Heart left ventricle (tissue), 16 donors: ENCODE results near the gene GRAMD1B. TPM values are rescaled to one million over a fixed set of nuclear protein-coding genes. Genes with fewer than 3 reads are reported as not detected.

ENCODE experiments used
- ATAC-seq, 4 donors: fragments of 200-7000 bp; cut with Tn5 transposase; one replicate each; pipeline ENCODE4 v1.9.1; 2020 to 2022; ENCODE audit warnings: moderate library complexity in 4 of 4, mild to moderate bottlenecking in 3 of 4, moderate number of reproducible peaks in 1 of 4
- DNase-seq, 5 donors: peaks; one replicate each; pipeline ENCODE4 v3.0.0-alpha.2; 2020
- H3K27ac ChIP-seq, 12 donors: fragments of 200-600 bp; sonication (generic) in 4 of 12; one replicate each; pipeline versions ENCODE4 v1.5.0 to v1.8.0; 2016 to 2022; ENCODE audit warnings: mild to moderate bottlenecking in 2 of 12
- H3K27me3 ChIP-seq, 9 donors: fragments of 200-600 bp; sonication (generic) in 2 of 9; one replicate each; pipeline versions ENCODE4 v1.5.1 to v1.8.0; 2016 to 2022; ENCODE audit warnings: mild to moderate bottlenecking in 3 of 9
- H3K36me3 ChIP-seq, 9 donors: fragments of 200-600 bp; sonication (generic) in 2 of 9; one replicate each; pipeline versions ENCODE4 v1.5.0 to v1.8.0; 2018 to 2022; ENCODE audit warnings: mild to moderate bottlenecking in 2 of 9
- H3K4me1 ChIP-seq, 12 donors: fragments of 200-600 bp; sonication (generic) in 4 of 12; one replicate each; pipeline versions ENCODE4 v1.5.0 to v1.8.0; 2016 to 2022; ENCODE audit warnings: mild to moderate bottlenecking in 3 of 12
- H3K4me3 ChIP-seq, 12 donors: fragments of 200-600 bp; sonication (generic) in 4 of 12; one replicate each; pipeline versions ENCODE4 v1.5.0 to v1.8.0; 2017 to 2022; ENCODE audit warnings: mild to moderate bottlenecking in 9 of 12, moderate library complexity in 4 of 12
- H3K9me3 ChIP-seq, 12 donors: fragments of 200-600 bp; sonication (generic) in 4 of 12; one replicate each; pipeline versions ENCODE4 v1.5.0 to v1.8.0; 2016 to 2022; ENCODE audit warnings: mild to moderate bottlenecking in 1 of 12
- CTCF ChIP-seq, 12 donors: fragments of 200-600 bp; sonication (generic) in 4 of 12; IDR thresholded peaks; one replicate each; pipeline versions ENCODE4 v1.5.0 to v1.8.0; 2018 to 2022; ENCODE audit warnings: antibody characterized with exemption in 12 of 12, mild to moderate bottlenecking in 5 of 12
- POLR2A ChIP-seq, 2 donors: fragments of 450-650 bp; IDR thresholded peaks; one replicate each; pipeline ENCODE4 v1.6.1; 2017; ENCODE audit warnings: antibody characterized with exemption in 2 of 2, mild to moderate bottlenecking in 2 of 2, moderate library complexity in 2 of 2
- WGBS, 4 donors: extraction: QIAGEN DNeasy Blood & Tissue Kit in 2 of 4; methylation state at CpG; one replicate each; pipeline versions ENCODE4 v1.1.5 to v1.1.7; 2013 to 2018; 5-methylcytosine and 5-hydroxymethylcytosine counted together
- intact Hi-C, 10 donors: fragments of 100-400 bp; cut with DNase I; formaldehyde crosslinking; loops; one replicate each; pipeline versions ENCODE4 v1.11.1 to v1.14.2; 2022
- polyA plus RNA-seq, 2 donors: library from polyadenylated mRNA; stranded (reverse); fragments of 200-250 nt; gene quantifications; one replicate each; pipeline ENCODE4 v1.2.3, GENCODE V29; 2013
- total RNA-seq, 9 donors: library from RNA; depleted of rRNA in 2 of 9; stranded (reverse); fragments of >200 nt in 2 of 9; fragmentation: NEBNext Ultra II Directional in 3 of 9; extraction: Animal tissue kit (Norgen Biotek cat#: 25700) in 3 of 9; gene quantifications; one replicate each; pipeline versions ENCODE4 v1.1.0 to v1.2.4, GENCODE V29; 2016 to 2023
- donor health status: ischemic (EF 13 %, LVEDD 7.1; RV severe dilation, severe dysfunction).
- donor health status: healthy with polysubstance abuse.
- donor health status: DM: no; HTN: yes; CAD: no.
- donor health status: DM: no; HTN: no; CAD: no.
- donor health status: ischemic (EF 25% LVEDD 6.9; RV normal size, moderate dysfunction).
- donor health status: ischemic (EF 25% LVEDD 5.7; RV mildly dilated, moderate dysfunction).
- donor health status: healthy.
- donor health status: DM: yes; HTN: yes; CAD: no.
- donor health status: ischemic (EF 35%, LVEDD 5.7; RV mildly dilated, moderate dysfunction).
- donor health status: nonischemic (EF 11% LVEDD 7.7; RV severe dilation, severe dysfunction).
- donor health status: DM: yes; HTN: yes; CAD: no.
- donor health status: PGD.
- donor health status: ischemic (EF 29% LVEDD 5.4; RV normal size, mild dysfunction).
- donor health status: nonischemic (EF 23%, LVEDD 6.1; RV moderate dilation, normal function).

GRAMD1B gene
- total and polyA plus RNA-seq, 11 donors = 8.6 to 42.5 (median 23.0) TPM

- DNase-seq (no peak), ATAC-seq (peak in 2 of 4 donors; percentile 9 to 42)
- peaks cover 0 to 27% (median 13%) of the 10 kb centered on the region in 12 donors for H3K4me1 ChIP-seq
- H3K9me3 ChIP-seq = no peaks in the 10 kb centered on the region
- no peak overlapping the region for H3K4me3 ChIP-seq
- intact Hi-C loops = no loop called here
- peaks cover 0 to 3% (median 0%) of the 10 kb centered on the region in 9 donors for H3K36me3 ChIP-seq
- no peak for TF ChIP-seq CTCF (IDR thresholded peaks at IDR 0.05)
- no peak for TF ChIP-seq POLR2A (IDR thresholded peaks at IDR 0.05)
- H3K27me3 ChIP-seq = no peaks in the 10 kb centered on the region
- H3K27ac ChIP-seq = peak overlapping the region in 5 of 12 donors; percentile 30 to 74 (median 67)
- 51 to 62% (median 59%) methylated on average over 4 of the region's 4 CpGs for WGBS, 4 donors
Observed at GRCh38 chr11:123545726-123546270, 115.7 kb downstream of the GRAMD1B start.

GRCh38 chr11:123546515-123546914 lies 116.4 kb downstream of the GRAMD1B start:
- no peak for TF ChIP-seq POLR2A (IDR thresholded peaks at IDR 0.05)
- TF ChIP-seq CTCF (IDR thresholded peaks at IDR 0.05) = no peak
- H3K36me3 ChIP-seq = peaks cover 0 to 3% (median 0%) of the 10 kb centered on the region in 9 donors
- no peaks in the 10 kb centered on the region for H3K27me3 ChIP-seq
- no peak for DNase-seq
- no peaks in the 10 kb centered on the region for H3K9me3 ChIP-seq
- intact Hi-C loops = no loop called here
- ATAC-seq = no peak
- H3K27ac ChIP-seq = no peak overlapping the region
- H3K4me3 ChIP-seq = no peak overlapping the region
- 77 to 87% (median 81%) methylated on average over 2 of the region's 2 CpGs for WGBS, 4 donors
- H3K4me1 ChIP-seq = peaks cover 0 to 27% (median 13%) of the 10 kb centered on the region in 12 donors

- DNase-seq = no peak
- intact Hi-C loops = no loop called here
Observed at GRCh38 chr11:123547180-123547579, 117.1 kb downstream of the GRAMD1B start.

GRCh38 chr11:123548774-123549173 lies 118.7 kb downstream of the GRAMD1B start:
- 85 to 91% (median 88%) methylated on average over 4 of the region's 4 CpGs for WGBS, 4 donors
- ATAC-seq (no peak), DNase-seq (no peak)
- H3K27ac ChIP-seq = no peak overlapping the region
- H3K27me3 ChIP-seq = no peaks in the 10 kb centered on the region
- H3K4me1 ChIP-seq = peaks cover 0 to 27% (median 13%) of the 10 kb centered on the region in 12 donors
- H3K9me3 ChIP-seq = no peaks in the 10 kb centered on the region
- H3K4me3 ChIP-seq = no peak overlapping the region
- H3K36me3 ChIP-seq = no peaks in the 10 kb centered on the region
- intact Hi-C loops = no loop called here
- TF ChIP-seq CTCF (IDR thresholded peaks at IDR 0.05) = no peak
- no peak for TF ChIP-seq POLR2A (IDR thresholded peaks at IDR 0.05)

More at GRCh38 chr11:123547180-123547579, 117.1 kb downstream of the GRAMD1B start:
- ATAC-seq = no peak
- no peaks in the 10 kb centered on the region for H3K27me3 ChIP-seq
- no peak overlapping the region for H3K27ac ChIP-seq
- H3K4me3 ChIP-seq = no peak overlapping the region
- peaks cover 0 to 27% (median 13%) of the 10 kb centered on the region in 12 donors for H3K4me1 ChIP-seq
- H3K36me3 ChIP-seq = peaks cover 0 to 3% (median 0%) of the 10 kb centered on the region in 9 donors
- no peak for TF ChIP-seq POLR2A (IDR thresholded peaks at IDR 0.05)
- TF ChIP-seq CTCF (IDR thresholded peaks at IDR 0.05) = no peak
- no peaks in the 10 kb centered on the region for H3K9me3 ChIP-seq
